Psoas muscle (tissue), 8 donors: Measurements from ENCODE around the gene SWAP70. TPM values are rescaled to one million over a fixed set of nuclear protein-coding genes. Genes with fewer than 3 reads are reported as not detected.
A peak's percentile ranks its signal among the peaks of the same experiment; 100 is the strongest.

Source experiments
- ATAC-seq, 4 donors: fragments of 200-7000 bp; cut with Tn5 transposase; one replicate each; pipeline ENCODE4 v1.9.1; 2020; ENCODE audit warnings: moderate library complexity in 3 of 4, mild to moderate bottlenecking in 2 of 4
- DNase-seq, 2 donors: peaks; one replicate each; pipeline ENCODE4 v3.0.0-alpha.2; 2020
- H3K27ac ChIP-seq: fragments of 200-600 bp; one replicate; pipeline ENCODE4 v1.8.0; 2022
- H3K27me3 ChIP-seq, 3 donors: fragments of 200-600 bp in 1 of 3; one replicate each; pipeline versions ENCODE4 v1.6.1 to v1.8.0; 2013 to 2022; ENCODE audit warnings: low read length in 2 of 3, mild to moderate bottlenecking in 2 of 3, moderate library complexity in 1 of 3; ENCODE audit not compliant: insufficient read depth in 3 of 3
- H3K36me3 ChIP-seq, 2 donors: fragments of 200-600 bp in 1 of 2; one replicate each; pipeline versions ENCODE4 v1.6.1 to v1.8.0; 2013 to 2022; ENCODE audit warnings: low read depth in 1 of 2, mild to moderate bottlenecking in 1 of 2, moderate library complexity in 1 of 2; ENCODE audit not compliant: insufficient read depth in 1 of 2
- H3K4me1 ChIP-seq: fragments of 200-600 bp; one replicate; pipeline ENCODE4 v1.8.0; 2022
- H3K4me3 ChIP-seq: fragments of 200-600 bp; one replicate; pipeline ENCODE4 v1.8.0; 2022; ENCODE audit warnings: mild to moderate bottlenecking
- H3K9me3 ChIP-seq: fragments of 200-600 bp; one replicate; pipeline ENCODE4 v1.8.0; 2022
- CTCF ChIP-seq: fragments of 200-600 bp; IDR thresholded peaks from one replicate; pipeline ENCODE4 v1.8.0; 2022; ENCODE audit warnings: antibody characterized with exemption
- WGBS, 3 donors: extraction: QIAGEN DNeasy Blood & Tissue Kit; methylation state at CpG; one replicate each; pipeline versions ENCODE4 v1.1.6 to v1.1.7; 2013; 5-methylcytosine and 5-hydroxymethylcytosine counted together
- intact Hi-C, 2 donors: fragments of 100-400 bp; cut with DNase I; formaldehyde crosslinking; loops; one replicate each; pipeline versions ENCODE4 v1.11.0 to v1.14.2; 2022
- polyA plus RNA-seq, 3 donors: library from polyadenylated mRNA; stranded (reverse); fragments of 200-250 nt; gene quantifications; one replicate each; pipeline ENCODE4 v1.2.3, GENCODE V29; 2013
- total RNA-seq, 4 donors: library from RNA; stranded (reverse); fragmentation: NEBNext Ultra II Directional in 2 of 4; extraction: Animal tissue kit (Norgen Biotek cat#: 25700) in 2 of 4; gene quantifications; one replicate each; pipeline versions ENCODE4 v1.2.1 to v1.2.4, GENCODE V29; 2021 to 2023
- donor health status: healthy with polysubstance abuse.
- donor health status: DM: no; HTN: no; CAD: no; lungs with moderate emphysema.
- donor health status: Bipolar disorder and iron deficiency.
- donor health status: healthy.
- donor health status: DM: yes; HTN: yes; CAD: no.
- donor health status: DM: no; HTN: no; CAD: no.
- donor health status: DM: no; HTN: no; CAD: no.
- donor health status: DM: yes; HTN: yes; CAD: no.

Gene SWAP70
- total and polyA plus RNA-seq, 7 donors, result 4.3 to 13.3 (median 8.2) TPM

- H3K27me3 ChIP-seq, result no peaks in the 10 kb centered on the region
- H3K36me3 ChIP-seq, result no peaks in the 10 kb centered on the region
- intact Hi-C loops, result no loop called here
- WGBS, 3 donors, result 73 to 84% (median 77%) methylated on average over 2 of the region's 2 CpGs
- no peak for DNase-seq
- no peak for ATAC-seq
- no peaks in the 10 kb centered on the region for H3K4me1 ChIP-seq
- H3K27ac ChIP-seq, result no peak overlapping the region
- TF ChIP-seq CTCF, result no peak
- H3K9me3 ChIP-seq, result peaks cover 7% of the 10 kb centered on the region
- H3K4me3 ChIP-seq, result no peak overlapping the region
These were observed 30.2 kb upstream of the SWAP70 start for GRCh38 chr11:9633679-9634078.

- ATAC-seq, result no peak
- Histone ChIP-seq H3K4me1 (no peaks in the 10 kb centered on the region), H3K27ac (no peak overlapping the region), H3K36me3 (no peaks in the 10 kb centered on the region), H3K4me3 (no peak overlapping the region), H3K9me3 (peaks cover 7% of the 10 kb centered on the region), H3K27me3 (no peaks in the 10 kb centered on the region)
- 91 to 98% (median 93%) methylated on average over 1 of the region's 1 CpG for WGBS, 3 donors
- intact Hi-C loops, result no loop called here
- TF ChIP-seq CTCF, result no peak
- DNase-seq, result no peak
These were observed 27.2 kb upstream of the SWAP70 start for GRCh38 chr11:9636691-9637090.

- no peaks in the 10 kb centered on the region for H3K27me3 ChIP-seq
- WGBS, 3 donors, result 45 to 68% (median 52%) methylated on average over 5 of the region's 5 CpGs
- DNase-seq, result peak; percentile 60 to 73
These were observed 24.8 kb upstream of the SWAP70 start for GRCh38 chr11:9639099-9639498.

GRCh38 chr11:9639985-9640384 is 23.9 kb upstream of the SWAP70 start:
- no peak for ATAC-seq
- Histone ChIP-seq H3K4me3 (no peak overlapping the region), H3K36me3 (no peaks in the 10 kb centered on the region), H3K27me3 (no peaks in the 10 kb centered on the region), H3K27ac (no peak overlapping the region), H3K9me3 (no peaks in the 10 kb centered on the region), H3K4me1 (no peaks in the 10 kb centered on the region)
- TF ChIP-seq CTCF, result no peak
- WGBS, 3 donors, result 89 to 91% (median 89%) methylated on average over 4 of the region's 4 CpGs
- intact Hi-C loops, result no loop called here
- DNase-seq, result no peak

More at GRCh38 chr11:9639099-9639498, 24.8 kb upstream of the SWAP70 start:
- peak in 3 of 4 donors; percentile 51 to 61 (median 60) for ATAC-seq
- H3K4me1 ChIP-seq, result no peaks in the 10 kb centered on the region
- no peaks in the 10 kb centered on the region for H3K9me3 ChIP-seq
- TF ChIP-seq CTCF, result no peak
- H3K4me3 ChIP-seq, result no peak overlapping the region
- no peaks in the 10 kb centered on the region for H3K36me3 ChIP-seq
- intact Hi-C loops, result no loop called here
- no peak overlapping the region for H3K27ac ChIP-seq

GRCh38 chr11:9642894-9643293 is 21.0 kb upstream of the SWAP70 start:
- TF ChIP-seq CTCF, result no peak
- intact Hi-C loops, result no loop called here
- Histone ChIP-seq H3K27me3 (no peaks in the 10 kb centered on the region), H3K4me1 (no peaks in the 10 kb centered on the region), H3K4me3 (no peak overlapping the region), H3K27ac (no peak overlapping the region), H3K9me3 (no peaks in the 10 kb centered on the region), H3K36me3 (no peaks in the 10 kb centered on the region)
- ATAC-seq (no peak), DNase-seq (no peak)
- WGBS, 3 donors, result 54 to 76% (median 74%) methylated on average over 2 of the region's 2 CpGs
